A549 (cell line): Measurements from ENCODE around the gene RAPGEF6. TPM values are rescaled to one million over a fixed set of nuclear protein-coding genes. Genes with fewer than 3 reads are reported as not detected.

Experiments
- ATAC-seq, 2 experiments: fragments of 200-7000 bp in 1 of 2; fragments of >200 bp in 1 of 2; cut with Nextera tagmentation in 1 of 2; cut with Tn5 transposase in 1 of 2; 3 replicates each; pipeline versions ENCODE4 v1.8.0 to v1.9.1; 2018 to 2020; ENCODE audit warnings: mild to moderate bottlenecking in 1 of 2, moderate library complexity in 1 of 2
- CTCF ChIA-PET: fragments of 300-600 bp; sonication (Branson Sonifier 250); formaldehyde crosslinking; extraction: SDS; loops from one replicate; lab custom pipeline; 2021; ENCODE audit warnings: antibody characterized with exemption, inconsistent platforms; lab: Yijun Ruan, JAX
- POLR2A ChIA-PET: fragments of 350-600 bp; formaldehyde crosslinking; extraction: SDS; loops from one replicate; lab custom pipeline; 2021; ENCODE audit warnings: antibody characterized with exemption, inconsistent platforms; lab: Yijun Ruan, JAX
- DNase-seq, 2 experiments: peaks; one replicate each; pipeline versions ENCODE4 v3.0.0 to v3.0.0-alpha.2; 2011 to 2016; ENCODE audit warnings: low read depth in 1 of 2, low spot score in 1 of 2
- FAIRE-seq: peaks from 2 replicates; lab custom pipeline; 2011; peaks lifted over from hg19 to GRCh38; lab: Jason Lieb, UNC
- H3K27ac ChIP-seq, 2 experiments: fragments of >200 bp; sonication (Bioruptor Twin); formaldehyde crosslinking; 3 replicates each; pipeline ENCODE4 v1.5.1; 2016 to 2017
- H3K4me1 ChIP-seq: fragments of >200 bp; sonication (Bioruptor Twin); formaldehyde crosslinking; 3 replicates; pipeline ENCODE4 v1.6.1; 2016
- H3K4me2 ChIP-seq: fragments of >200 bp; sonication (Bioruptor Twin); formaldehyde crosslinking; 3 replicates; pipeline ENCODE4 v1.6.1; 2016
- H3K4me3 ChIP-seq: fragments of >200 bp; sonication (Bioruptor Twin); formaldehyde crosslinking; 3 replicates; pipeline ENCODE4 v1.5.1; 2016
- H3K9me3 ChIP-seq: fragments of >200 bp; sonication (Bioruptor Twin); formaldehyde crosslinking; 3 replicates; pipeline ENCODE4 v1.6.1; 2016
- BHLHE40 ChIP-seq: IDR thresholded peaks from 2 replicates; pipeline ENCODE4 v1.6.1; 2012; ENCODE audit warnings: low read depth, low read length, inconsistent platforms
- CBX2 ChIP-seq: fragments of 200-600 bp; sonication (generic); IDR thresholded peaks from 2 replicates; pipeline ENCODE4 v1.6.1; 2016; ENCODE audit warnings: low read depth, mild to moderate bottlenecking, borderline replicate concordance
- CEBPB ChIP-seq, 2 experiments: fragments of >200 bp in 1 of 2; sonication (Bioruptor Twin) in 1 of 2; formaldehyde crosslinking in 1 of 2; IDR thresholded peaks; 2 replicates each; pipeline ENCODE4 v1.6.1; 2012 to 2016
- CHD2 ChIP-seq: fragments of 150-350 bp; IDR thresholded peaks from 2 replicates; pipeline ENCODE4 v1.6.1; 2014; ENCODE audit warnings: low read length; ENCODE audit not compliant: partially characterized antibody
- CHD4 ChIP-seq: fragments of 200-600 bp; sonication (generic); IDR thresholded peaks from 2 replicates; pipeline ENCODE4 v1.6.1; 2016; ENCODE audit warnings: antibody characterized with exemption, mild to moderate bottlenecking, borderline replicate concordance
- CTCF ChIP-seq: fragments of >200 bp; sonication (Bioruptor Twin); formaldehyde crosslinking; IDR thresholded peaks from 3 replicates; pipeline ENCODE4 v1.5.1; 2016
- E2F6 ChIP-seq: IDR thresholded peaks from 2 replicates; pipeline ENCODE4 v1.6.1; 2012; ENCODE audit warnings: low read depth, borderline replicate concordance
- EHMT2 ChIP-seq: fragments of 200-600 bp; sonication (generic); IDR thresholded peaks from 2 replicates; pipeline ENCODE4 v1.6.1; 2016; ENCODE audit warnings: antibody characterized with exemption, low read depth, mild to moderate bottlenecking, moderate library complexity
- EP300 ChIP-seq, 2 experiments: fragments of >200 bp; sonication (Bioruptor Twin); formaldehyde crosslinking; IDR thresholded peaks; 2 replicates in 1 of 2; 3 replicates in 1 of 2; pipeline ENCODE4 v1.6.1; 2016 to 2017
- FOSB ChIP-seq: fragments of 250-450 bp; sonication (Bioruptor Pico); IDR thresholded peaks from 2 replicates; pipeline ENCODE4 v1.5.0; 2020; ENCODE audit warnings: mild to moderate bottlenecking, moderate library complexity
- GATA3 ChIP-seq: IDR thresholded peaks from 2 replicates; pipeline ENCODE4 v1.6.1; 2012; ENCODE audit warnings: borderline replicate concordance
- HDAC2 ChIP-seq: fragments of 200-600 bp; sonication (generic); IDR thresholded peaks from 2 replicates; pipeline ENCODE4 v1.6.1; 2016
- HES2 ChIP-seq: fragments of >200 bp; sonication (Bioruptor Twin); formaldehyde crosslinking; IDR thresholded peaks from 2 replicates; pipeline ENCODE4 v1.6.1; 2016
- HOXB5 ChIP-seq: fragments of 250-450 bp; sonication (Bioruptor Pico); IDR thresholded peaks from 2 replicates; pipeline ENCODE4 v1.5.0; 2020; ENCODE audit warnings: mild to moderate bottlenecking, moderate library complexity
- MAX ChIP-seq: IDR thresholded peaks from 2 replicates; pipeline ENCODE4 v1.6.1; 2012
- NFE2L2 ChIP-seq: fragments of 150-350 bp; conservative IDR thresholded peaks from 2 replicates; pipeline ENCODE4 v1.6.1; 2014; ENCODE audit warnings: low read length
- NR3C1 ChIP-seq: fragments of >200 bp; sonication (Bioruptor Twin); formaldehyde crosslinking; IDR thresholded peaks from 3 replicates; pipeline ENCODE4 v1.6.1; 2017
- PHF8 ChIP-seq: fragments of 200-600 bp; sonication (generic); IDR thresholded peaks from 2 replicates; pipeline ENCODE4 v1.6.1; 2016; ENCODE audit warnings: low read depth, mild to moderate bottlenecking, antibody characterized with exemption, moderate library complexity, borderline replicate concordance
- POLR2A ChIP-seq: IDR thresholded peaks from 2 replicates; pipeline ENCODE4 v1.6.1; 2012; ENCODE audit warnings: mild to moderate bottlenecking, low read length
- POLR2AphosphoS2 ChIP-seq: conservative IDR thresholded peaks from 2 replicates; pipeline ENCODE4 v1.6.1; 2012; ENCODE audit warnings: low read length, improper control_type of control experiment, inconsistent platforms
- RAD21 ChIP-seq, 2 experiments: fragments of >200 bp in 1 of 2; sonication (Bioruptor Twin) in 1 of 2; formaldehyde crosslinking in 1 of 2; IDR thresholded peaks in 1 of 2; conservative IDR thresholded peaks in 1 of 2; 2 replicates in 1 of 2; 3 replicates in 1 of 2; pipeline ENCODE4 v1.6.1; 2012 to 2018; ENCODE audit warnings: inconsistent platforms in 1 of 2
- REST ChIP-seq: fragments of 200-600 bp; sonication (generic); IDR thresholded peaks from 2 replicates; pipeline ENCODE4 v1.6.1; 2016; ENCODE audit warnings: antibody characterized with exemption, mild to moderate bottlenecking, moderate library complexity
- RFX5 ChIP-seq: fragments of 450-650 bp; IDR thresholded peaks from 2 replicates; pipeline ENCODE4 v1.7.1; 2014; ENCODE audit warnings: antibody characterized with exemption, mild to moderate bottlenecking, moderate library complexity
- RNF2 ChIP-seq: fragments of 200-600 bp; sonication (generic); IDR thresholded peaks from 2 replicates; pipeline ENCODE4 v1.6.1; 2016; ENCODE audit warnings: low read depth, mild to moderate bottlenecking, antibody characterized with exemption, moderate library complexity, borderline replicate concordance
- USF2 ChIP-seq: fragments of 450-650 bp; IDR thresholded peaks from 2 replicates; pipeline ENCODE4 v1.6.1; 2014; ENCODE audit warnings: antibody characterized with exemption
- ZNF302 ChIP-seq: fragments of 250-450 bp; sonication (Bioruptor Pico); IDR thresholded peaks from 2 replicates; pipeline ENCODE4 v1.9.0; 2021; ENCODE audit warnings: inconsistent platforms, mild to moderate bottlenecking, moderate library complexity
- WGBS: methylation state at CpG from one replicate; pipeline ENCODE4 v1.1.6; 2017; ENCODE audit errors: missing lambda C conversion rate; 5-methylcytosine and 5-hydroxymethylcytosine counted together
- polyA plus RNA-seq, 4 experiments: library from polyadenylated mRNA; depleted of rRNA in 3 of 4; stranded (reverse); fragments of >200 nt; fragmentation: RNase III in 1 of 4; extraction: RNeasy Plus Mini Kit Qiagen cat#74134 plus additional on column Dnase treatment in 1 of 4; gene quantifications; 2 replicates in 3 of 4; 3 replicates in 1 of 4; pipeline ENCODE4 v1.2.3, GENCODE V29; 2011 to 2017

The RAPGEF6 gene
- polyA plus RNA-seq, 2 of the 4 experiments (the other 2 are of a cell fraction): 5.9 to 15.2 TPM

- Histone ChIP-seq H3K9me3 (no peaks in the 10 kb centered on the region), H3K4me3 (no peak overlapping the region)
- FAIRE-seq: peak; percentile 28
- ATAC-seq: no peak
- CTCF ChIA-PET: interaction anchor here (0.5 to 1.8 kb wide), 4 partner anchors 16 to 84 kb away, joined by 3 to 5 read pairs (median 3); no protein-coding TSS in a partner anchor
- TF ChIP-seq HES2: no peak
- no peak for TF ChIP-seq CHD2
- TF ChIP-seq POLR2AphosphoS2: no peak
- TF ChIP-seq PHF8: no peak
- no peak for TF ChIP-seq ZNF302 (CRISPR knock-in tag)
- no peak for TF ChIP-seq REST
- no peak for TF ChIP-seq HDAC2
- no peak for TF ChIP-seq MAX
- no peak for TF ChIP-seq USF2
- TF ChIP-seq NFE2L2: no peak
- no peak for TF ChIP-seq CBX2
- TF ChIP-seq CEBPB (IDR thresholded peaks at IDR 0.05): no peak
- TF ChIP-seq, all 56 proteins: peak for 0
- WGBS: 71% methylated on average over 1 of the region's 1 CpG
- no peak overlapping the region for H3K4me2 ChIP-seq
- H3K4me1 ChIP-seq: no peaks in the 10 kb centered on the region
- no peak for DNase-seq
- no peak overlapping the region for H3K27ac ChIP-seq
- POLR2A ChIA-PET: no interaction called here
Measured at GRCh38 chr5:131505237-131505908, 129.7 kb downstream of the RAPGEF6 start.

GRCh38 chr5:131496400-131496713 lies 138.7 kb downstream of the RAPGEF6 start:
- peaks cover 14% of the 10 kb centered on the region; the same call in 2 of the 3 replicates for H3K4me1 ChIP-seq
- FAIRE-seq: no peak
- H3K9me3 ChIP-seq: no peaks in the 10 kb centered on the region
- H3K4me3 ChIP-seq: no peak overlapping the region
- POLR2A ChIA-PET: no interaction called here
- CTCF ChIA-PET: interaction anchor here (1.0 to 1.5 kb wide), 4 partner anchors 10 to 93 kb away, joined by 3 to 4 read pairs (median 3); no protein-coding TSS in a partner anchor
- no peak overlapping the region for H3K27ac ChIP-seq
- ATAC-seq: no peak
- no peak overlapping the region for H3K4me2 ChIP-seq
- TF ChIP-seq FOSB (CRISPR knock-in tag): no peak
- no peak for TF ChIP-seq EP300 (IDR thresholded peaks at IDR 0.05)
- no peak for TF ChIP-seq NR3C1
- TF ChIP-seq E2F6: no peak
- TF ChIP-seq HDAC2: no peak
- no peak for TF ChIP-seq BHLHE40
- TF ChIP-seq HOXB5: no peak
- TF ChIP-seq EHMT2: no peak
- no peak for TF ChIP-seq CHD2
- TF ChIP-seq CTCF: no peak
- TF ChIP-seq POLR2A: no peak
- no peak for TF ChIP-seq RAD21 (conservative IDR thresholded peaks at IDR 0.05 in 1 of 2, IDR thresholded peaks at IDR 0.05 in 1 of 2)
- no peak for TF ChIP-seq GATA3
- no peak for TF ChIP-seq CHD4
- TF ChIP-seq RFX5: no peak
- TF ChIP-seq RNF2: no peak
- DNase-seq: no peak
- WGBS: 87% methylated on average over 1 of the region's 1 CpG
